ENCODE results near the gene KRTAP4-2. TPM values are rescaled to one million over a fixed set of nuclear protein-coding genes. Genes with fewer than 3 reads are reported as not detected.

The KRTAP4-2 gene
- total RNA-seq, 1 donor from 2014 or later: not detected

Other genes starting within 250 kb of the KRTAP4-2 start
- not detected in 2 replicates for gene KRT23, start 240.6 kb downstream of the KRTAP4-2 start, total RNA-seq
- gene KRT39, start 211.3 kb downstream of the KRTAP4-2 start, total RNA-seq: not detected in 2 replicates
- gene KRT40, start 193.9 kb downstream of the KRTAP4-2 start, total RNA-seq: not detected in 2 replicates
- gene KRTAP3-3, start 184.1 kb downstream of the KRTAP4-2 start, total RNA-seq: not detected in 2 replicates
- not detected in 2 replicates for gene KRTAP3-2, start 178.3 kb downstream of the KRTAP4-2 start, total RNA-seq
- not detected in 2 replicates for gene KRTAP3-1, start 169.1 kb downstream of the KRTAP4-2 start, total RNA-seq
- not detected in 2 replicates for gene KRTAP1-5, start 151.0 kb downstream of the KRTAP4-2 start, total RNA-seq
- gene KRTAP1-4, start 148.0 kb downstream of the KRTAP4-2 start, total RNA-seq: not detected in 2 replicates
- gene KRTAP1-3, start 143.3 kb downstream of the KRTAP4-2 start, total RNA-seq: not detected in 2 replicates
- not detected in 2 replicates for gene KRTAP1-1, start 136.8 kb downstream of the KRTAP4-2 start, total RNA-seq
- not detected in 2 replicates for gene KRTAP2-1, start 130.9 kb downstream of the KRTAP4-2 start, total RNA-seq
- not detected in 2 replicates for gene KRTAP2-2, start 123.0 kb downstream of the KRTAP4-2 start, total RNA-seq
- not detected in 2 replicates for gene KRTAP2-3, start 118.1 kb downstream of the KRTAP4-2 start, total RNA-seq
- not detected in 2 replicates for gene KRTAP2-4, start 112.3 kb downstream of the KRTAP4-2 start, total RNA-seq
- not detected in 2 replicates for gene KRTAP4-7, start 94.1 kb downstream of the KRTAP4-2 start, total RNA-seq
- gene KRTAP4-8, start 80.1 kb downstream of the KRTAP4-2 start, total RNA-seq: not detected in 2 replicates
- gene KRTAP4-16, start 76.0 kb downstream of the KRTAP4-2 start, total RNA-seq: not detected in 2 replicates
- not detected in 2 replicates for gene KRTAP4-9, start 72.8 kb downstream of the KRTAP4-2 start, total RNA-seq
- not detected in 2 replicates for gene KRTAP4-11, start 59.8 kb downstream of the KRTAP4-2 start, total RNA-seq
- gene KRTAP4-12, start 54.0 kb downstream of the KRTAP4-2 start, total RNA-seq: not detected in 2 replicates
- not detected in 2 replicates for gene KRTAP4-6, start 37.7 kb downstream of the KRTAP4-2 start, total RNA-seq
- not detected in 2 replicates for gene KRTAP4-5, start 28.4 kb downstream of the KRTAP4-2 start, total RNA-seq
- not detected in 2 replicates for gene KRTAP4-4, start 17.5 kb downstream of the KRTAP4-2 start, total RNA-seq
- not detected in 2 replicates for gene KRTAP4-3, start 10.0 kb downstream of the KRTAP4-2 start, total RNA-seq
- not detected in 2 replicates for gene KRTAP4-1, start 6.7 kb upstream of the KRTAP4-2 start, total RNA-seq
- gene KRTAP9-1, start 11.7 kb upstream of the KRTAP4-2 start, total RNA-seq: not detected in 2 replicates
- not detected in 2 replicates for gene KRTAP9-2, start 48.4 kb upstream of the KRTAP4-2 start, total RNA-seq
- gene KRTAP9-3, start 54.2 kb upstream of the KRTAP4-2 start, total RNA-seq: not detected in 2 replicates
- gene KRTAP9-8, start 59.8 kb upstream of the KRTAP4-2 start, total RNA-seq: not detected in 2 replicates
- gene KRTAP9-4, start 71.5 kb upstream of the KRTAP4-2 start, total RNA-seq: not detected in 2 replicates
- gene KRTAP9-9, start 77.2 kb upstream of the KRTAP4-2 start, total RNA-seq: not detected in 2 replicates
- gene KRTAP9-6, start 87.2 kb upstream of the KRTAP4-2 start, total RNA-seq: not detected in 2 replicates
- gene KRTAP9-7, start 97.5 kb upstream of the KRTAP4-2 start, total RNA-seq: not detected in 2 replicates
- not detected in 2 replicates for gene KRTAP29-1, start 124.6 kb upstream of the KRTAP4-2 start, total RNA-seq
- not detected in 2 replicates for gene KRTAP16-1, start 131.1 kb upstream of the KRTAP4-2 start, total RNA-seq
- not detected in 2 replicates for gene KRTAP17-1, start 137.5 kb upstream of the KRTAP4-2 start, total RNA-seq
- gene KRT33A, start 172.6 kb upstream of the KRTAP4-2 start, total RNA-seq: not detected in 2 replicates
- not detected in 2 replicates for gene KRT33B, start 191.6 kb upstream of the KRTAP4-2 start, total RNA-seq
- gene KRT34, start 204.1 kb upstream of the KRTAP4-2 start, total RNA-seq: not detected in 2 replicates
- gene KRT31, start 219.4 kb upstream of the KRTAP4-2 start, total RNA-seq: not detected in 2 replicates
- not detected in 2 replicates for gene KRT37, start 246.4 kb upstream of the KRTAP4-2 start, total RNA-seq